Ectodermal cell (in vitro differentiated cells): ENCODE results near the gene MTMR12.

Experiments used
- H3K27ac ChIP-seq: 2 replicates; pipeline ENCODE4 v1.7.0; 2013; ENCODE audit warnings: mild to moderate bottlenecking, low read depth, low read length; ENCODE audit not compliant: insufficient read depth, poor library complexity, severe bottlenecking
- H3K27me3 ChIP-seq: 2 replicates; pipeline ENCODE4 v1.7.0; 2013; ENCODE audit warnings: mild to moderate bottlenecking, low read length; ENCODE audit not compliant: insufficient read depth, control insufficient read depth, poor library complexity, severe bottlenecking
- H3K36me3 ChIP-seq: one replicate; pipeline ENCODE4 v1.7.0; 2013; ENCODE audit warnings: low read length; ENCODE audit not compliant: control insufficient read depth, insufficient read depth
- H3K4me1 ChIP-seq: one replicate; pipeline ENCODE4 v1.7.0; 2013; ENCODE audit warnings: low read length; ENCODE audit not compliant: control insufficient read depth, insufficient read depth
- H3K4me3 ChIP-seq: 2 replicates; pipeline ENCODE4 v1.7.0; 2013; ENCODE audit warnings: low read depth, low read length, control low read depth; ENCODE audit not compliant: insufficient read depth
- H3K9me3 ChIP-seq: 2 replicates; pipeline ENCODE4 v1.7.0; 2013; ENCODE audit warnings: mild to moderate bottlenecking, low read length, moderate library complexity; ENCODE audit not compliant: control insufficient read depth
- WGBS, 2 experiments: methylation state at CpG; one replicate each; pipeline ENCODE4 v1.1.7; 2013; ENCODE audit warnings: missing lambda C conversion rate in 2 of 2; 5-methylcytosine and 5-hydroxymethylcytosine counted together

MTMR12 gene

GRCh38 chr5:32277798-32278197, 34.9 kb downstream of the MTMR12 start:
- H3K27me3 ChIP-seq: no peaks in the 10 kb centered on the region
- H3K36me3 ChIP-seq: no peaks in the 10 kb centered on the region
- H3K4me3 ChIP-seq: no peak overlapping the region
- H3K27ac ChIP-seq: no peak overlapping the region
- peaks cover 13% of the 10 kb centered on the region for H3K4me1 ChIP-seq
- H3K9me3 ChIP-seq: no peaks in the 10 kb centered on the region

- Histone ChIP-seq H3K9me3 (no peaks in the 10 kb centered on the region), H3K36me3 (no peaks in the 10 kb centered on the region), H3K27ac (no peak overlapping the region), H3K27me3 (no peaks in the 10 kb centered on the region), H3K4me3 (no peak overlapping the region), H3K4me1 (peaks cover 13% of the 10 kb centered on the region)
- WGBS, 2 experiments: 32 to 44% methylated on average over 3 to 4 of the region's 4 CpGs
Measured at GRCh38 chr5:32276173-32276853, 36.4 kb downstream of the MTMR12 start.

- H3K4me3 ChIP-seq: no peak overlapping the region
- H3K4me1 ChIP-seq: peaks cover 13% of the 10 kb centered on the region
- no peaks in the 10 kb centered on the region for H3K9me3 ChIP-seq
- H3K36me3 ChIP-seq: no peaks in the 10 kb centered on the region
- no peaks in the 10 kb centered on the region for H3K27me3 ChIP-seq
- WGBS, 2 experiments: 91 to 92% methylated on average over 3 of the region's 3 CpGs
- H3K27ac ChIP-seq: no peak overlapping the region
Measured at GRCh38 chr5:32275396-32275741, 37.4 kb downstream of the MTMR12 start.

GRCh38 chr5:32274548-32275395, 38.0 kb downstream of the MTMR12 start:
- 37 to 57% methylated on average over 8 to 11 of the region's 11 CpGs for WGBS, 2 experiments
- no peaks in the 10 kb centered on the region for H3K9me3 ChIP-seq
- H3K36me3 ChIP-seq: no peaks in the 10 kb centered on the region
- H3K27ac ChIP-seq: no peak overlapping the region
- no peak overlapping the region for H3K4me3 ChIP-seq
- H3K27me3 ChIP-seq: no peaks in the 10 kb centered on the region
- peaks cover 13% of the 10 kb centered on the region for H3K4me1 ChIP-seq

- WGBS, 2 experiments: 77 to 94% methylated on average over 2 of the region's 2 CpGs
Measured at GRCh38 chr5:32273821-32274220, 38.9 kb downstream of the MTMR12 start.

GRCh38 chr5:32272746-32273145, 40.0 kb downstream of the MTMR12 start:
- H3K36me3 ChIP-seq: no peaks in the 10 kb centered on the region
- WGBS, 2 experiments: 91 to 92% methylated on average over 2 of the region's 2 CpGs

More at GRCh38 chr5:32273821-32274220, 38.9 kb downstream of the MTMR12 start:
- Histone ChIP-seq H3K27ac (no peak overlapping the region), H3K36me3 (no peaks in the 10 kb centered on the region), H3K27me3 (no peaks in the 10 kb centered on the region), H3K9me3 (no peaks in the 10 kb centered on the region), H3K4me3 (no peak overlapping the region), H3K4me1 (peaks cover 13% of the 10 kb centered on the region)

GRCh38 chr5:32270946-32271345, 41.8 kb downstream of the MTMR12 start:
- Histone ChIP-seq H3K4me1 (peaks cover 13% of the 10 kb centered on the region), H3K27ac (no peak overlapping the region), H3K27me3 (no peaks in the 10 kb centered on the region), H3K36me3 (no peaks in the 10 kb centered on the region), H3K9me3 (no peaks in the 10 kb centered on the region), H3K4me3 (no peak overlapping the region)
- WGBS, 2 experiments: 64 to 76% methylated on average over 1 of the region's 1 CpG

More at GRCh38 chr5:32272746-32273145, 40.0 kb downstream of the MTMR12 start:
- Histone ChIP-seq H3K27me3 (no peaks in the 10 kb centered on the region), H3K9me3 (no peaks in the 10 kb centered on the region), H3K27ac (no peak overlapping the region), H3K4me3 (no peak overlapping the region), H3K4me1 (peaks cover 13% of the 10 kb centered on the region)

GRCh38 chr5:32270178-32270577, 42.6 kb downstream of the MTMR12 start:
- H3K27ac ChIP-seq: no peak overlapping the region
- H3K36me3 ChIP-seq: no peaks in the 10 kb centered on the region
- WGBS, 2 experiments: 85 to 88% methylated on average over 3 of the region's 4 CpGs
- peaks cover 8% of the 10 kb centered on the region for H3K4me1 ChIP-seq
- no peaks in the 10 kb centered on the region for H3K9me3 ChIP-seq
- no peak overlapping the region for H3K4me3 ChIP-seq
- H3K27me3 ChIP-seq: no peaks in the 10 kb centered on the region

GRCh38 chr5:32265902-32266301, 46.8 kb downstream of the MTMR12 start:
- H3K9me3 ChIP-seq: no peaks in the 10 kb centered on the region
- H3K27me3 ChIP-seq: no peaks in the 10 kb centered on the region
- WGBS, 2 experiments: 94% methylated on average over 6 of the region's 6 CpGs
- H3K27ac ChIP-seq: no peak overlapping the region
- no peaks in the 10 kb centered on the region for H3K4me1 ChIP-seq
- H3K36me3 ChIP-seq: peaks cover 12% of the 10 kb centered on the region
- no peak overlapping the region for H3K4me3 ChIP-seq

GRCh38 chr5:32264957-32265572, 47.7 kb downstream of the MTMR12 start:
- Histone ChIP-seq H3K36me3 (peaks cover 12% of the 10 kb centered on the region), H3K9me3 (no peaks in the 10 kb centered on the region), H3K4me3 (no peak overlapping the region), H3K4me1 (no peaks in the 10 kb centered on the region), H3K27ac (no peak overlapping the region), H3K27me3 (no peaks in the 10 kb centered on the region)
- WGBS, 2 experiments: 92 to 95% methylated on average over 2 to 3 of the region's 4 CpGs
